Stimulated activated CD8-positive, alpha-beta memory T cell treated with anti-CD3 and anti-CD28 coated beads, Interleukin-7, amount 100 ng/mL, for 24 hours (primary cell): ENCODE measurements around the gene C1orf210.

Source experiments
- DNase-seq: peaks from one replicate; pipeline ENCODE4 v3.0.0-alpha.2; 2020; ENCODE audit warnings: low read depth

Gene C1orf210

GRCh38 chr1:43312212-43312623, 26.8 kb upstream of the C1orf210 start:
- DNase-seq = no peak

DNA sequence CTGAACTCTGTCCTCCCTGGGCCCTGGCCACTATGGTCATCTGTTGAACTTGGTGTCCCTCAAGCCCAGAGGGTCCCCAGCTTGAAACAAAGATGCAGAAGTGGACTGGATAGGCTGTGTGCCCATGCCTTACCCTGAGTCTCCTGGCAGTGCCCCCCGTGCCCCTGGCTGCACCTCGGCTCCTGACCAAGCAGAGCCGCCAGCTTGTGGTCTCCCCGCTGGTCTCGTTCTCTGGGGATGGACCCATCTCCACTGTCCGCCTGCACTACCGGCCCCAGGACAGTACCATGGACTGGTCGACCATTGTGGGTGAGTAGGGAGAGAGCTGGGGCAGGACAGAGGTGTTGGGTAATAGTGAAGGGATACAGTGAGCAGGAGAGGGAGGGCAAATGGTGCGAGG, 26.1 kb upstream of the C1orf210 start:
- DNase-seq = no peak

GRCh38 chr1:43309405-43310025, 24.1 kb upstream of the C1orf210 start:
- DNase-seq = no peak

DNA sequence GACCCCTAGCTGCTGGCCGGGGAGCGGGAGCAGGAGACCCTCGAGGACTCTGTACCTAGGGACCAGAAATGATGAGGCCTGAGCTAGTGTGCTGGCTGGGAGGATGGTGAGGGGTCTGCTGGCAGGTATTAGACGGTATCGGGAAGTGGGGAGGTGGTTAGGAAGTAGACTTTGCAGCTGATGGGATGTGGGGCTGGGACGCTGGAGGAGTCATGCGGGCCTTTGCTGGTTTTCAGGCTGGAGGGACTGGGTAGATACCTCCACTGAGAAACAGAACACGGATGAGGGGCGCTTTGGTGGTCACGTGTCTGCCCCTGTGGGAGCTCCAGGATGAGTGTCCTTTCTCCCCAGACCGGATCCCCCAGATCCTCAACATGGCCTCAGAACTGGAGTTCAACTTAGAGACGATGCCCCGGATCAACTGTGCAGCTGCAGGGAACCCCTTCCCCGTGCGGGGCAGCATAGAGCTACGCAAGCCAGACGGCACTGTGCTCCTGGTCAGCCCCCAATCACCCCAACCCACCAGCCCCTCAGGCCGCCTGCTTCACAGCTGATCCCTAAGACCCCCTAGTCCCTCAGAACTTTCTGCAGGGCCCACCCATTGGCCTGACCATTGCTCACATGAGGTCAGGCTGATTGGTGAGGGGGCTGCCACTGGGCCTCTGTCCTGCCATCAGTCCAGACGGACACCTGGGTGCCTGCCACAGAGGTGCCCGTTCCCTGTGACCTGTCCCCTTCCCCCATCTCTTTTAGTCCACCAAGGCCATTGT, 23.4 kb upstream of the C1orf210 start:
- no peak for DNase-seq

DNA sequence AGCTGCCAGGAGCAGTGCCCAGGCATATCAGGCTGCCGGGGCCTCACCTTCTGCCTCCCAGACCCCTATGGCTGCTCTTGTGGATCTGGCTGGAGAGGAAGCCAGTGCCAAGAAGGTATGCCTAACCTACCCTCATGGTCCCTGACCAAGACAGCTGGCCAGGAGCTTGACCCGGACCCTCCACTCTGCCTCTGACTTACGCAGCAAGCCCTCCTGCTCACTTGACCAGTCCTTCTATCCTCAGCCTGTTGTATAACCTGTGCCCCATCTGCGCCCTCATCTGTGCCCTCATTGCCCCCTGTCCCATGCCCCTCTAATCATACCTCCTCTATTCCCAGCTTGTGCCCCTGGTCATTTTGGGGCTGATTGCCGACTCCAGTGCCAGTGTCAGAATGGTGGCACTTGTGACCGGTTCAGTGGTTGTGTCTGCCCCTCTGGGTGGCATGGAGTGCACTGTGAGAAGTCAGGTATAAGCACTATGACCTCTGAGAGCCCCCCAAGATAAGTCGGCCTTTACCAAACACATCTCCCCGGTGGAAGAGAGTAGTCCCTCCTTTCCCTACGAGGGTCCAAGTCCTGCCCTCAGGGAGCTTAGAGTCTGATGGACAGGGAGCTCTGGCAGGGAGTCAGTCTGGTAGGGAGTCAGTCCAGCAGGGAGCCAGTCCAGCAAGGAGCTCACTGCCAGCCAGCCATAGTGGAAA, 22.2 kb upstream of the C1orf210 start:
- DNase-seq = no peak

DNA sequence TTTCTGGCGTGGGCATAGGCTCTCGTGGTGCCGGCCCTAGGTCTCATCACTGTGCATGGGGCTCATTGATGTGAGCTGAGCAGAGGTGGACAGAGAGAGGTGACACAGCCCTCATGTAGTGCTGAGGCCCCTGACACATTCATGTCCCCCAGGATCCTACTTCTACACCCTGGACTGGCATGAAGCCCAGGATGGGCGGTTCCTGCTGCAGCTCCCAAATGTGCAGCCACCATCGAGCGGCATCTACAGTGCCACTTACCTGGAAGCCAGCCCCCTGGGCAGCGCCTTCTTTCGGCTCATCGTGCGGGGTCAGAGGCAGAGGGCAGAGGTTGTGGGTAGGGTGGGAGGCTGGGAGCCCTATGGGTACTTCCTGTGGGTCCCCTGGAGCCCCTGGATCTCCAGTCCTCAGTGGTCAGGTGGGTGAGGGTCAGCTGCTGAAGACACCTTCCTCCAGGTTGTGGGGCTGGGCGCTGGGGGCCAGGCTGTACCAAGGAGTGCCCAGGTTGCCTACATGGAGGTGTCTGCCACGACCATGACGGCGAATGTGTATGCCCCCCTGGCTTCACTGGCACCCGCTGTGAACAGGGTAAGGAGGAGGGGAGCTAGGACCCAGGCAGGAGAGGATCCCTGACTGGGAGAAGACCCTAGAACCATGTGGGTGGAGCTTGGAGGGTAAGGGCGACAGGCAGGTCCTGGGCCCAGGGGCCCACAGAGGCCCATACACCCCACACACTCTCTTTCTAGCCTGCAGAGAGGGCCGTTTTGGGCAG, 21.5 kb upstream of the C1orf210 start:
- no peak for DNase-seq

- no peak for DNase-seq
Measured at GRCh38 chr1:43305926-43306687, 20.7 kb upstream of the C1orf210 start.

DNA sequence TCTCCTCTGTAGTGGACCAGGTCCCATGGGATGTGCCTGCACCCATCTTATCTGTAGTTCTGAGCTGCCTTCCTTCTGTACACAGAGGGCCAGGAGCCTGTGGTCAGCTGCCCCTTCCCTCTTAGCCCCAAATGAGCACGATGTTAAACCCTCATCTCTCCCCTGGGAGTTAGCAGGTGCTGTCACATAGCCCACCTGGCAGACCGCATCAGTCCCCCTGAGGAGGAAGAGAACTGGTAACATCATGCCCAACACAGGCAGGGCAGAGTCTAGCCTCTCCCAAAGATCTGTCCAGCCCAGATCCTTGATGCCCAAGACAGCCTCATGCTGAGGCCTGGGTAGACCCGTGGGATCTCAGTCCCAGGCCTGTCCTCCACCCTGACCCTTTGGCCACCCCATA, 20.1 kb upstream of the C1orf210 start:
- DNase-seq = no peak

DNA sequence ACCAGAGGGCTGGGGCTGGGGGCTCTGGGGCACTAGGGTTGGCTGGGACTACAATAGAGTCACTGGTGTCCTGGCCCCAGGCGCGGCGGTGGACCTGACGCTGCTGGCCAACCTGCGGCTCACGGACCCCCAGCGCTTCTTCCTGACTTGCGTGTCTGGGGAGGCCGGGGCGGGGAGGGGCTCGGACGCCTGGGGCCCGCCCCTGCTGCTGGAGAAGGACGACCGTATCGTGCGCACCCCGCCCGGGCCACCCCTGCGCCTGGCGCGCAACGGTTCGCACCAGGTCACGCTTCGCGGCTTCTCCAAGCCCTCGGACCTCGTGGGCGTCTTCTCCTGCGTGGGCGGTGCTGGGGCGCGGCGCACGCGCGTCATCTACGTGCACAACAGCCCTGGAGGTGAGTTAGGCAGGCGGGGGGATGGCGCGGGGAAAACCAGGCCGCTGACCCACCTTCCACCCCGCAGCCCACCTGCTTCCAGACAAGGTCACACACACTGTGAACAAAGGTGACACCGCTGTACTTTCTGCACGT, 19.5 kb upstream of the C1orf210 start:
- no peak for DNase-seq

DNA sequence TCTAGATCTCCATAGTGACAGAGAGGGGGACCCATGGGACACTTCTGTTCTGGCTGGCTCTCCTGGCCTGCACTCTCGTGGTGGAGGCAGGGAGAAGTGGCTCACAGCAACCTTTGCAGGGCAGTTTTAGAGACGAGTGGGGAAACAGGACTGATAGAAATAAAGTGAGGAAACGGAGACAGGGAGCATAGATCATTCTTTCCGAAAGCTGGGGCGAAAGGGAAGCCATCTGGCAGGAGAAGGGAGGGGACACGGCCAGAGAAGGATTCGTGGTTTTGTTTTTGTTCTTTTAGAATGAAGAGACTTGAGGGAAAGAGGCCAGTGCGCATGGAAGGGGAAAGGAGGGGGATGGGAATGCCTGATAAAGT, 18.9 kb upstream of the C1orf210 start:
- no peak for DNase-seq

- no peak for DNase-seq
Measured at GRCh38 chr1:43303471-43304313, 18.3 kb upstream of the C1orf210 start.

DNA sequence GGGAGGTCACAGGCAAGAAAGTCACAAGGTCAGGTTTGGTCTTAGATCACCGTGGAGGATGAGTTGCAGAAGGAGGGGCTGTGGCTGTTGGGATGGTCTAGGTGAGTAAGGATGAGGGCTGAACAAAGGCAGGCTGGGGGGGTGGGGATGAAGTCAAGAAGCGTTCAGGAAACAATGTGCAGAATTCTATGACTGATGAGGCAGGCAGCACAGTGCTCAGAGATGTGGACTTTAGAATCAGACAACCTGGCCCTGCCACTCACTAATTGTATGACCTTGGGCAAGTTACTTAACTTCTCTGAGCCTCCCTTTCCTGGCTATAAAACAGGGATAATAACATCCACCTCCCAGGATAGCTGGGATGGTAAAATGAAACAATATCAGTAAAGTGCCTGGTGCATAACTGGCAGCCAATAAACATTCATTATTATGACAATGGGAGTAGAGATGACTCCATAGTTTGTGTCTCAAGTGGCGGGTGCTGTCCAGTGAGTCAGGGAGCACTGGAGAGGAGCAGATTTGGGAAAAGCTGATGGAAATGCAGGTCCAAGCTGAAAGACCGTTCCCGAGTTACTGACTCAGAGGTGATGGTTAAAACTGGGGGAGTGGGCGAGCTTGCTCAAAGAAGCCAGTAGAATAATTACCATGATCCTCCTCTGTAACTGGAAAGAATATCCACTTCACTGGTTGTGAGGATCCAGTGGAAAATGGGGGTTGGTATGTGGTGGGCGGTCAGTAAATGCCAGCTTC, 17.5 kb upstream of the C1orf210 start:
- no peak for DNase-seq

GRCh38 chr1:43302201-43302600, 16.8 kb upstream of the C1orf210 start:
- no peak for DNase-seq

DNA sequence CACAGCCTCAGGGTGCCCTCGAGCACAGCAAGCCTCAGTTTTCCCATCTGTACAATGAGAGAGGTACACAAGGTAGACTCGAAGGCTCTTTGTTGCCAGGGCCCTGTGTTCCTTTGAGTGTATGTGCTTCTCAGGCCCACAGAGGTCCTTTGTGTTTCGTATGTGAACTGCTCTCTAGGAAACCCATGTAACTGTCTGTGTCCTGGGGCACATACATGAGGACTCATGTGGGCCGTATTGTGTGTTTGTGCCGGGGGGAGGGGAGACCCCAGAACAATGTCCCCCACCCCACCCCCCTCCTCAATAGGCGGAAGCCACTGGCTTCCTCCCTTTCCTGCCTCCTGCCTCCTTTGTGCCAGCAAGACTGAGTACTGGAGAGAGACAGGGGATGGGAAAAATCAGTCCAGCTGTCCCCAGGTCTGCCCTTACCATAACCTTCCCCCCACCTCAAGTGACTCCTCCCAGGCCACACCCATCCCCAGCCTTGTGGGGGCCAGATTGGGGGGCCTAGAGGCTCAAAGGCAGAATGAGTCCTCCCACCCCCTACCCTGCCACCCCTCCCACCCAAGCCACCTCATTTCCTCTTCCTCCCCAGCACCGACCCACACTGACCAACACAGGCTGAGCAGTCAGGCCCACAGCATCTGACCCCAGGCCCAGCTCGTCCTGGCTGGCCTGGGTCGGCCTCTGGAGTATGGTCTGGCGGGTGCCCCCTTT, 15.2 kb upstream of the C1orf210 start, which contains the start of gene TIE1:
Gene TIE1, plus strand, starts transcription at position 605 of the 717 bp plus-strand sequence. Its CDS starts 90 bp downstream, at position 695.
- DNase-seq = no peak

GRCh38 chr1:43299101-43299500, 13.7 kb upstream of the C1orf210 start:
- no peak for DNase-seq

DNA sequence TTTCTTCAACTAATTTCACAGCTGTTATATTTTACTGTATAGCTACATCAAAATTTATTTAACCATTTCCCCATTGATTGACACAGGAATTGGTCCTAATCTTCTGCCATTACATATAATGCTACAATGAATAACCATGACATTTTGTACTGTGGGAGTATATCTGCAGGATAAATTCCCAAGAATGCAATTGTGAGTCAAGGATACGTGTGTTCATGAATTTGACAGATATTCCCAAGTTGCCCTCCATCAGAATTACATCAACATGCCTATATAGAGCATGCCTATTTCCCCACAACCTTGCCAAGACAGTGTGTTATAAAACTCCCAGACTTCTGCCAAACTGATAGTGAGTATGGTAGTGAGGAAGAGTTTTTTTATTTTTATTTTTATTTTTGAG, 12.7 kb upstream of the C1orf210 start:
- no peak for DNase-seq

GRCh38 chr1:43296207-43296606, 10.8 kb upstream of the C1orf210 start:
- no peak for DNase-seq

DNA sequence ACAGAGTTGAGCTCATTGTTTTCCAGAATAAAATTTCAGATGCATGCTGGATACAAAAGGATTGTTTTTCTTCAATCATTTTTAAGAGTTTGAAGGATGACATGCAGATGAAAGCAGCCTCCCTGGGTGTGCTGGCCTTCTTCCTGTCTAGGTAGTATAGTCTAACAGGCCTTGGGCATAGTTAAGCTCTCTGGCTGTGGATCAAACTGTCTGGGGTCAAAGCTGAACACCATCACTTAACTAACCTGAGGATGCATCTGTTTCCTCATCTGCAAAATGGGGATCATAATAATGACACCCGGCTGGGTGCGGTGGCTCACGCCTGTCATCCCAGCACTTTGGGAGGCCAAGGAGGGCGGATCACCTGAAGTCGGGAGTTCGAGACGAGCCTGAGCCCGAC, 9.4 kb upstream of the C1orf210 start:
- no peak for DNase-seq
